Endothelial cell of umbilical vein (primary cell): Measurements from ENCODE around the gene MAN2A1. TPM values are rescaled to one million over a fixed set of nuclear protein-coding genes. Genes with fewer than 3 reads are reported as not detected.

Experiments used
- BruUV-seq: library from RNA; stranded (reverse); fragments of 400-500 nt; replicated peaks from 2 replicates; lab custom pipeline; 2021; lab: Mats Ljungman, UMichigan
- CTCF ChIA-PET: fragments of 300-600, 350-600 bp; sonication (Branson Sonifier 250); formaldehyde crosslinking; loops from one replicate; lab custom pipeline; 2021; ENCODE audit warnings: antibody characterized with exemption, inconsistent platforms; lab: Charles Lee
- POLR2A ChIA-PET: fragments of 300-600, 350-600 bp; sonication (Branson Sonifier 250); formaldehyde crosslinking; loops from one replicate; lab custom pipeline; 2021; ENCODE audit warnings: antibody characterized with exemption, inconsistent platforms; lab: Charles Lee
- DNase-seq: peaks from one replicate; pipeline ENCODE4 v3.0.0-alpha.2; 2011; ENCODE audit warnings: low read depth, low spot score
- FAIRE-seq: peaks from 2 replicates; lab custom pipeline; 2011; peaks lifted over from hg19 to GRCh38; lab: Jason Lieb, UNC
- H2AFZ ChIP-seq: 2 replicates; pipeline ENCODE4 v1.6.0; 2012; ENCODE audit warnings: low read depth, low read length, control low read depth, inconsistent platforms
- H3K27ac ChIP-seq: 2 replicates; pipeline ENCODE4 v1.5.1; 2011; ENCODE audit warnings: low read depth, mild to moderate bottlenecking, control low read depth, low read length, moderate library complexity; ENCODE audit not compliant: insufficient read depth
- H3K27me3 ChIP-seq, 2 experiments: 2 replicates each; pipeline versions ENCODE4 v1.6.0 to v1.6.1; 2011; ENCODE audit warnings: low read length in 2 of 2, mixed read lengths in 1 of 2; ENCODE audit not compliant: control insufficient read depth in 2 of 2, insufficient read depth in 2 of 2
- H3K36me3 ChIP-seq, 2 experiments: 2 replicates in 1 of 2; 3 replicates in 1 of 2; pipeline ENCODE4 v1.5.1; 2011; ENCODE audit warnings: low read length in 2 of 2, mild to moderate bottlenecking in 1 of 2, moderate library complexity in 1 of 2; ENCODE audit not compliant: control insufficient read depth in 2 of 2, insufficient read depth in 2 of 2; ENCODE audit errors: extremely low read depth in 1 of 2
- H3K4me1 ChIP-seq: 3 replicates; pipeline ENCODE4 v1.5.1; 2011; ENCODE audit warnings: mild to moderate bottlenecking, low read length; ENCODE audit not compliant: control insufficient read depth, insufficient read depth; ENCODE audit errors: extremely low read depth
- H3K4me2 ChIP-seq: 2 replicates; pipeline ENCODE4 v1.6.1; 2011; ENCODE audit warnings: low read length, control low read depth, mixed read lengths; ENCODE audit not compliant: insufficient read depth
- H3K4me3 ChIP-seq, 3 experiments: fragments of 200-600 bp in 1 of 3; sonication (generic), shearing (Covaris generic) in 1 of 3; replicated peaks in 1 of 3; 2 replicates each; pipeline ENCODE4 v1.5.1; 2011 to 2016; ENCODE audit warnings: control low read depth in 3 of 3, low read length in 3 of 3, mild to moderate bottlenecking in 2 of 3, inconsistent platforms in 1 of 3, low read depth in 1 of 3, moderate library complexity in 1 of 3; ENCODE audit not compliant: insufficient read depth in 1 of 3
- H3K79me2 ChIP-seq: 2 replicates; pipeline ENCODE4 v1.6.0; 2012; ENCODE audit warnings: low read length, inconsistent platforms; ENCODE audit not compliant: control insufficient read depth, insufficient read depth
- H3K9ac ChIP-seq: replicated peaks from 2 replicates; pipeline ENCODE3; 2011; ENCODE audit warnings: low read length, control low read depth; ENCODE audit not compliant: insufficient read depth; ENCODE audit errors: extremely low read depth
- H3K9me1 ChIP-seq: replicated peaks from 3 replicates; pipeline ENCODE4 v1.6.0; 2011; ENCODE audit warnings: mild to moderate bottlenecking, low read length; ENCODE audit not compliant: control insufficient read depth, insufficient read depth; ENCODE audit errors: extremely low read depth
- H3K9me3 ChIP-seq: replicated peaks from 2 replicates; pipeline ENCODE4 v1.5.1; 2012; ENCODE audit warnings: low read length, inconsistent platforms; ENCODE audit not compliant: control insufficient read depth, insufficient read depth
- H4K20me1 ChIP-seq: replicated peaks from 2 replicates; pipeline ENCODE3; 2011; ENCODE audit warnings: mild to moderate bottlenecking, low read length; ENCODE audit not compliant: control insufficient read depth, insufficient read depth; ENCODE audit errors: extremely low read depth
- CTCF ChIP-seq, 2 donors: IDR thresholded peaks; 1 replicate in 1 of 2; 2 replicates in 1 of 2; pipeline ENCODE4 v1.5.1; 2011; ENCODE audit warnings: low read length in 2 of 2, mild to moderate bottlenecking in 2 of 2, moderate library complexity in 2 of 2, control low read depth in 1 of 2, inconsistent platforms in 1 of 2, low read depth in 1 of 2; ENCODE audit not compliant: insufficient read depth in 1 of 2; ENCODE audit errors: extremely low read depth in 1 of 2
- EZH2 ChIP-seq: IDR thresholded peaks from 2 replicates; pipeline ENCODE4 v1.6.1; 2012; ENCODE audit warnings: borderline replicate concordance, low read depth, mild to moderate bottlenecking, moderate library complexity, low read length, inconsistent platforms; ENCODE audit not compliant: severe bottlenecking
- FOS ChIP-seq: IDR thresholded peaks from 2 replicates; pipeline ENCODE4 v1.6.1; 2011; ENCODE audit warnings: mild to moderate bottlenecking, low read length, moderate library complexity, borderline replicate concordance; ENCODE audit not compliant: insufficient read depth
- JUN ChIP-seq: IDR thresholded peaks from 2 replicates; pipeline ENCODE4 v1.6.1; 2011; ENCODE audit warnings: borderline replicate concordance, low read depth; ENCODE audit not compliant: insufficient read length, insufficient read depth
- MYC ChIP-seq: IDR thresholded peaks from one replicate; pipeline ENCODE4 v1.6.1; 2011; ENCODE audit warnings: mild to moderate bottlenecking, low read depth, low read length
- POLR2A ChIP-seq: IDR thresholded peaks from 2 replicates; pipeline ENCODE4 v1.6.1; 2012; ENCODE audit warnings: low read depth, mild to moderate bottlenecking, control low read depth, low read length
- dilution Hi-C: fragments of 300-500 bp; cut with MboI; formaldehyde crosslinking; loops from one replicate; pipeline ENCODE4 v1.15.0; 2019; ENCODE audit warnings: low sequenced_read_pairs; ENCODE audit not compliant: extremely low pct_ligation_motif_present
- intact Hi-C: fragments of 100-400 bp; cut with micrococcal nuclease; formaldehyde crosslinking; loops from one replicate; pipeline ENCODE4 v1.10.0; 2022
- polyA plus RNA-seq, 4 experiments: library from polyadenylated mRNA; depleted of rRNA in 3 of 4; stranded (reverse) in 3 of 4; unstranded in 1 of 4; fragments of >200 nt; gene quantifications; 2 replicates each; pipeline versions ENCODE4 v1.2.1 to v1.2.3, GENCODE V29; 2011 to 2012; ENCODE audit warnings: missing spikeins in 1 of 4
- total RNA-seq: library from RNA; stranded (reverse); gene quantifications from 2 replicates; pipeline ENCODE4 v1.2.3, GENCODE V29; 2021
- TF ChIP-seq, protein P1 (sequence below): IDR thresholded peaks from 2 replicates; pipeline ENCODE4 v1.6.1; 2011; ENCODE audit not compliant: insufficient read depth, insufficient read length

The MAN2A1 gene
- total and polyA plus RNA-seq, 2 donors (not counting 3 experiments of a cell fraction or from before 2014, with no cell fraction given) = 20.8 to 54.8 TPM

DNA sequence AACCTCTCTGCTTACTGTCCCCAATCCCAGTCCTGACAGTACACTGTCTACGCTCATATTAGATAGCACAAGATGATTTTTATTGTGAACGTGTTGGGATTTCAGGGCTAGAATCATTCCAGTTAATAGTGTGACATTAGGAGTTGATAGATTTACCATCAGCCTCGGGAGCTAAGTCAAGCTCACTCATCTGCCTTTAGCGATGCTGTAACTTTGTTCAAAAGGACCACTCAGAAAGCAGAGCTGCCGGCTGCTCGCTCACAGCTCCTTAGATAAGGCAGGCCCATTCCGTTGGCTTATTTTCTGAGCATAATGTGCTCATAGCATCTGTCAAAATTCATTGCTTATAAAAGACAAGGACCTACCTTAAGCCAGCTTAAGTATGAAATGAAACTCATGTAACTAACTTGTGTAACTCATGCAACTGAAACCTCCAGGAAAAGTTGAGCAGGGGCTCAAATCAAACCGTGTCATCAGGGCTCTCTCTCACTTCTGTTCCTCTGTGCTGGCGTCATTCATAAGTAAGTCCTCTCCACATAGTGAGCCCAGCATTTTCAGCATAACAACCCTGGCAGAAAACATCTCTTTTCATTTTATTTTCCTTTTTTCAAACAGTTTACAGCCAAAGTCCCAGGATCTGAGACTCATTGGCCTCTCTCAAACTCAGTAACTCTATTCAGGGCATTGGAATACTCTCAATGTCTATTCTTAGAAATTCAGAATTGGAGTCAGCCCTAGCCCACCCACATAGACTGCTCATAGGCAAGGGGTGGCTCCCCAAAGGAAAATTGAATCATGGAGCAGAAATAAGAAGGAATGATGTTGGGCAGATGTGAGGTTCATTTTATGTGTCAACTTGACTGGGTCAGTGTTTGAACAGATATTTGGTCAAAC is 208.8 kb downstream of the MAN2A1 start:
- no peak overlapping the region for H2AFZ ChIP-seq
- TF ChIP-seq CTCF (IDR thresholded peaks at IDR 0.05; ENCODE audit: extremely low read depth in 1 of 2, insufficient read depth in 1 of 2, low read depth in 1 of 2, low read length in 2 of 2) (no peak), MYC (no peak), FOS (no peak), JUN (no peak), POLR2A (no peak), EZH2 (no peak)
- TF ChIP-seq, protein P1, sequence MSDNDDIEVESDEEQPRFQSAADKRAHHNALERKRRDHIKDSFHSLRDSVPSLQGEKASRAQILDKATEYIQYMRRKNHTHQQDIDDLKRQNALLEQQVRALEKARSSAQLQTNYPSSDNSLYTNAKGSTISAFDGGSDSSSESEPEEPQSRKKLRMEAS = no peak
- H3K9ac ChIP-seq = no peak overlapping the region
- no peaks in the 10 kb centered on the region for H3K27me3 ChIP-seq
- ChIA-PET CTCF (no interaction called here), POLR2A (no interaction called here)
- H3K79me2 ChIP-seq = no peaks in the 10 kb centered on the region
- no peaks in the 10 kb centered on the region for H3K4me1 ChIP-seq
- H4K20me1 ChIP-seq = no peaks in the 10 kb centered on the region
- no peak overlapping the region for H3K4me2 ChIP-seq
- H3K4me3 ChIP-seq = no peak overlapping the region
- H3K36me3 ChIP-seq = no peaks in the 10 kb centered on the region
- FAIRE-seq = no peak
- intact Hi-C loops (no loop called here), dilution Hi-C loops (no loop called here)
- no peaks in the 10 kb centered on the region for H3K9me1 ChIP-seq
- H3K9me3 ChIP-seq = no peaks in the 10 kb centered on the region
- DNase-seq = no peak
- no peak overlapping the region for H3K27ac ChIP-seq
- BruUV-seq = no TSS peak
